HG03342 (cell line): ENCODE results near the gene SCD5.

Experiments used
- ATAC-seq: cut with Tn5 transposase; IDR thresholded peaks from one replicate; pipeline ENCODE4 v1.9.1; 2021; ENCODE audit warnings: mild to moderate bottlenecking, moderate library complexity; ENCODE audit not compliant: unreplicated experiment

SCD5 gene

DNA sequence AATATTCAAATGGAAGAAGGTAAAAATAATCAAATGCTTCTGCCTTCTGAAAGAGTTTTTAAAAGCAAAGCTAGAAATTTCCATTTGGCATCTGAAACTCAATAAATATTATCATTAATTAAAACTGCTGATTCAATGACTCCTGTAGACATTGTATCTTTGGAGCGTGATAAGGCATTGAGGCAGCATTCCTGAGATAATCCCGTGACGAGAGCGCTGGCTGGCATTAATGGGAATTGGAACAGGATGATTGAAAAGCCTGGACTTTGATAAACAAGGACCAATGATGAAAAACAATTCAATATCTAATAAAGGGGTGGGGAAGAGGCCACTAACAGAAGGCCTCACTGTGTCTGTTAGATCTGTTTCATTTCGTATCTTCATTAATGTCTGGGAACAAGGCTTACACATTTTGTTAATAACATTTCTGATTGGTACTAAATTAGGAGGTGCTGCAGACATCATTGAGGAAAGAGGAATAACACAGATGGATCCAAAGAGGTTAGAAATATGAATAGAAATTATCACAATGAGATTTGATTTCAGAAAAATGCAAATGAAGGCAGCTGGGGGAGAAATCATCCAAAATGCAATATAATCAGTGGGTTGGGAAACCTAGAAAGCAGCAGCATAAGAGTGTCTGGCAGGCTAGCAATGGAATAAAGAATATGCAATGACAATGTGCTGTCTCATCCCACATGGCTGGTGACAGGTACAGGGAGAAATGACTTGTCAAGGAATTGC is 102.3 kb downstream of the SCD5 start:
- no peak for ATAC-seq

DNA sequence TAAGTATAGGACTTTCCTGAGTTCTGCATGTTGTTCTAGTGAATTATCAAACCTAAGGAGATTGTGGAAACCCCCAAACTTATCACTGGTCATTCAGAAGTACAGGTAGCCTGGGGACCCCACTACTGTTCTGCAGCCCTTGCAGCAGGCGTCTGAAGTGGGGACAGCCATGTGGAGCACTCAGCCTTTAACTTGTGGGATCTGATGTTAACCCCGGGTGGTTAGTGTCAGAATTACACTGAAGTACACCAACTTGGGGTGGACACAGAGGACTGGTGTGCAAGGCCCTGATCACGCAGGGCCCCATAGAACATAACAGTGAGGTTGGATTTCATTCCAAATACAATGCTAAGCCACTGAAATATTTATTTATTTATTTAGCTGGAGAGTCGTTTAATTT is 103.7 kb downstream of the SCD5 start:
- ATAC-seq, result no peak

DNA sequence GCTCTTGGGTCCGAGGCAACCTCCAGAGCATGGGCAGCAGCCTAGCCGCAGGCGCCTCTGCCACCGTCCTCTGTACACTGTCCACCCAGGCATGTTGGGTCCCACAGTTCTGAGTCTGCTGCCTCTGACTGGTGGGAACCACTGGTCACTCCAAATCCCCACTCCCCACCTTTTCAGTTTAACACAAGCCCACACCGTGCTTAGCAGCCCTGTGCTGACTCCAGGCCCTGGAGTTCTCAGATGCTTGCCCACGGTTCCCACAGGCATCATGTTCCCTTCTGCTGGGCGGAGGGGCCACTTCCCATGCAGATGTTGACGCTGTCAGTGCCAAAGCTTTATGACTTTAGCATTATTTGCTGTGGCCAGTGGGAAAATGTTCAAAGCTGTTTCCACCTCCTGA is 104.5 kb downstream of the SCD5 start:
- ATAC-seq, result no peak

DNA sequence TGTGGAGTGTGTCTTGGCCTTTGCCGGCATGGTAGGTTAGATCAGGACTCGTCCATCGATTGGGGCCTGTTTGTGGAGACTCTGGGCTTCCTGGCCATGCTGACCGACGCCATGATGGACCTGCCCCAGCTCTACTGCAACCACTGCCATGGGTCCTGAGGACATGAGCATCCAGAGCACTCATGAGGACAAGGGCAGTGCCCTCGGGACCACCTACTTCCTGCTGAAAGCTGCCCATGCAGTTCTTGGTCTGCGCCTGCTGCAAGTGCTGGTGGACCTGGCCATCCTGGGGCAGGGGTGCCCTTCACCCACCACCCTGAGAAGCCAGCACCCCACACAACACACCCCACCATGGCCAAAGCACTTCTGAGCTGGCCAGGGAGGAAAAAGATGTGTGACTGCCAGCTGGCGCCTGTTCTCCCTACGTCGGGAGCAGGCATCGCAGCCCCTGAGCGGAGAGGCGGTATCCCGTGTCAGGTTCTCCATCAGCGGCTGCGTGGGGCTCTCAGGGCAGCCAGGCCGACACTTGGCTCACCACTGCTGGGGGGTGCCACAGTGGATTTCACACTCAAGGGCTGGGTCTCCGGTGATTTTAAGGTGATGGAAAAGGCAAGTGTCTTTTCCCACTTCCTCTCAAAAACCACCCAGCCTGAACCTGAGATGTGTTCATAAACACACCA is 106.4 kb downstream of the SCD5 start:
- no peak for ATAC-seq

DNA sequence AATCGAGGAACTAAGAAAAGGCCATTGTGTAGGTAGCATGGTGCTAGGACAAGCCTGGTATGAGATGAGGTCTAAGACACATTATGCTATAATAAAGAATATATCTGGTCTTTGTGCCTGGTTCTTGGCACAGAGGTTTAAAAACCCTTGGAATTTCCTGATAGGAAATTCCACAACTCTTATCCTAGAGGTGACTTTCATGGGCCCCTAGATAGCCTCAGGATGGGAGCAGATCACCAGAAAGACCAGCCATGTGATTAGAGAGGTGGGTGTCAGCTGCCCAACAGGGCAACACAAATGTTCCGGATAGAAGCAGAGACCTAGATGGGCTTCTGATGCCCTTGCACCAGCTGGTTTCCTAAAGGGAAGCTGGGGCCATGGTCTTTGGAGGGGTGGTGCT is 107.2 kb downstream of the SCD5 start:
- no peak for ATAC-seq

DNA sequence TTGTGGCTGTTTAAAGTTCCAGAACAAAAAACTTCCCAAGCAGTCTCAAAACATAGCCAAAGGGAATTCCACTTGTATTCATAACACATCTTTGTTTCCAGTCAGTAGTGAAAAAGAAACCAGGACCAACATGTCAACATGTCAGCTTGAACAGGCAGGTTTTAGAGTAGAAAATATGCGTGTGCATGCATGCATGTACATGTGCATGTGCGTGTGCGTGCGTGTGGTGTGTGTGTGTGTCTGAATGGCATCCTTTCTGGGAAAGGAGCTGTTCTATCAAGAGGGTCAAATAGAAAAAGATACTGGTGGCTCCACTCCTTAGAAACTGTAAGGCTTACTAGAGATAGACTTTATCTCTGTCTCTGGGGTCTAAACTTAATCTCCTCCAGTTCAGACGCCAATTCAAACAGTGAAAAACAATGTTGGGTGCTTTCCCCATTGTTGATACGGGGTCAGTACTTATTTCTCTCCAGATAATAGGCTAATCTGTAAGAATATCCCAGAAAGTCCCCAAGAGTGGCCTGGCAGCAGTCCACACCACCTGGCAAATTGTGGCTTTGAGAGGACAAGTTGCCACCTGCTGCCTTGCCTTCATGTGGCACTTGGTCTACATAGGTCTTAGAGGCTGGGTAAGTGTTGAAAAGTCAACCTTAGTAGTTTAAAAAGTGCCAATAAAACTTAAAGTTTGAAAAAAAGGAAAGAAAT is 110.4 kb downstream of the SCD5 start:
- no peak for ATAC-seq

DNA sequence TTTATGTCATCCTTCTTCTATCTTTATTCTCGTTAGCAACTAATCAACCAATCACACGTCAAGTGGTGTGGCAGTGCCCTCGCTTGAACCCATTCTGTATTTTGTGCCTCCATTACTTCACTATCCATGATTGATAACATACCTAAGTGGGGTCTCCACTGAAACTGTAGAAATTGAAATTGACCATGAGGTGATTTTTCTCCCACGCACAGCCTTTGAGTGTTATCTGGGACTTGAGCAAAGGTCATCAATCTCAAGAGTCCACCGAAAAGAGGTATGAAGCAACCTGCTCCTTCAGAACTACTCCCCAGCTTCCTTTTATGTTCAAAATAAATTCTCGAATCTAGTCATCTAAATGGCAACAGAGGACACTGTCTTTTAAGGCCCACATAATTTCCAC is 111.1 kb downstream of the SCD5 start:
- ATAC-seq, result no peak

DNA sequence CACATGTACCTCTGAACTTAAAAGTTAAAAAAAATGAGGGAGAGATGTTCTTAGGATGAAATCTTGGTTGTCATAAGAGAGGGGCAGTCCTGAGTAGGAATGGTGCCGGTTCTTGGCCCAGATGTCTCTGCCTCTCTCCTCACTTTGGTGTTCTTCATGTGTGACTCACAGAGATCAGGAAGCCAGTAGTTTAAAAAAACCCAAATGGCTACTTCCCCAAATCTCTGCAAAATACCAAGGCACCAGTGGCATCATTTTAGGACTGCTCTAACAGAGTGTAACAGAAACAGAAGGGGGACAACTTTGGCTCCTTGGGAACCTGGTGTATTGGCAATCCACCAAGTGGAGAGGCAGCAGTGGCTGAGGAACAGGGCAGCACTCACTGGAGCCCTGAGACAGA is 116.8 kb downstream of the SCD5 start:
- ATAC-seq, result no peak

DNA sequence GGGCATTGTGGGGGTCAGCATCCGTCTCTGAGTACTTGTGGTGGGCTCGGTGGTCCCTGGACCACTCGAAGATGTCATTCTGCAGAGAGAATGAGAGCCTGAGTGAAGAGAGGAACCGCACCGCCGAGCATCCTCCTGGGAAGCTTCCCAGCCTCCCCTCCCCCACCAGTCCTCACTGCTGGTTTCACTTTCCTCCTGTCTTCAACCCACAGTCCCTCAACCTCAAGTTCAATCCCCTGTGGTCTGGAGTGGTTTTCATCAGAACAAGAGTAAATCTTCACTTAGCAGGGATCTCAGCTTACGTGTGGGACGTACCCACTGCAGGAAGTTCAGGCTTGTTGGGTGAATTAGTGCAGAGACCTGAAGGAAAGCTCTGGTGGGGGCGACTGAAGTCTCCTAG is 117.8 kb downstream of the SCD5 start:
- no peak for ATAC-seq

DNA sequence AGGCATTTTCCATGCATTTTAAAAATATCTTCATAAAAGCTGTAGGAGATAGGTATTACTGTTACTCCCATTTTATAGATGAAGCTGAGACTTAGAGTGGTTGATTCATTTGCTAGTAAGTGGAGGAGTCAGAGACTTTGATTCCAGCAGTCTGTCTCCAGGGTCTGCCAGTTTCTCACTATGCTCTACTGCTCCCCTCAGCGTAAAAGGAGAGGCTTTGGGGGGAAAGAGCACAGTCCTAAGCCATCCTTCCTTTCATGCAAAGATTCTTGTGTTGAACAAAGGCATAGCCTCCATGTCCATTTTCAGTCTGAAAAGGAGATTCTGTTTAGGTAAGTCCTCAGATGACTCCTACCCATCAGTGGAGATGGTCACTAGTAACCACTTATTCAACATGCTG is 119.1 kb downstream of the SCD5 start:
- no peak for ATAC-seq

DNA sequence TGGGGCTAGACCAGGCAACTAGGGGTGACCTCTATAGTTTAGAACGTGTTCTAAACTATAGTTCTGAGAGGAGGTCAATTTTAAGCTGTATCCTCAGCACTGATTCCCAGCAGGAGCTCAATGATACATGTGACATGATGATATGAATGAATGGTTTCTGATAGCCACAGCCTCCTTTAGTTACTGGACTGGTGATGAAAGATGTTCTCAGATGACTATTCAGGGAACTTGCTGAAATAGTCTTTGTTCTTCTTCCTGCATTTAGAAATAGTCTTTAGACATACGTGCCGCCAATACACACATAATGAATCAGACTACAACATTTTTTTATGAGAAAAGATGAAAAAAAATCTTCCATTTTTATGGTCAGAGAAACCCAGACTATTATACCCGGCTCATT is 120.5 kb downstream of the SCD5 start:
- ATAC-seq, result no peak

DNA sequence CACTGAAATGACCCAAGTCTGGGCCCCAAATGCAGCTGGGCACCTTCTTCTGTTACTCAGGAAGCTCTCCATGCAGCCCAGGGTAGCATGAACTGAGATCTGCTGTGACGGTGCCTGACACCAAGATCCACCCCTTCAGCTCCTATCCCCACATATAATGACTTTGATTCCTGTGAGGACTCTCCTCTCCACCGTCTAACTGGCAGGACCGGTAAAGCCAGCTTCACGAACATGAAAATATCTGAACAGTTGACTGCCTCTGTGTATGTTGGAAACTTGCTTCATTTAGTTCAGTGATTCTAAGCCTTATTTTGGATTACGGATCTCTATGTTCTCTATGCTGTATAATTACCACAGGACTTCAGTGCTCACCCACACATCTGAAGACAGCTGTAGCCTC is 121.3 kb downstream of the SCD5 start:
- no peak for ATAC-seq

DNA sequence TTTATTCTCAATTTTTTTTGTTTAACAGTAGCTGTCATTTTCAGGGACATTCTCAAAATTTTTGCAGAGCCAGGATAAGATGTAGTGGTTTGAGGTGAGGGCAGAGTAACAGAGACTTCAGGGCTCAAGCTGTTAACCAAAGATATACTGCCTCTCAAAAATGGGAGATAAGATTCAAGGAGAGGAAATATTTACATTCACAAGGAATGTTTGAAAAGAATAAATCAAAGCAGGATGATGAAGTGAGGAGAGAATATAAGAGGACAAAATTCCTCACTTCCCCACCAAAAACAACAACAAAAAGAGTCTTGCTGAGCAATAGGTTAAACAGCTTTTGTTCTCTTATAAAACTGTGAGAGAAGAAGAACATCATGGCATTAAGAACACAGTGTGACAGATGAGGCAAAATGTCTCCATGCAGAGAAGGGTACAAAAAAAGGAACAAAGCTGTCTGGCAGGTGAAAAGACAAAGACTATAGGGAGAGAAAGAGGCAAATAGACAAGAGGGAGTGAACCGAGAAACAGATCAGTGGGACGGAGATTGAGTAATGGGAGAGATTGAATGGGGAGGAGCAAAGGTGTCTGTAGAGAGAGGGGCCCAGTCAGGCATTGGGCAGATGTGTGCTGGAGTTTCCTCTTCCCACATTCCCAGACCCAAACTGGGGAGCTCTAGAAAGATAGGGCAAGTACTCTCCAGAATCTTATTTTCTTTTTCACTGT is 130.7 kb downstream of the SCD5 start:
- no peak for ATAC-seq

DNA sequence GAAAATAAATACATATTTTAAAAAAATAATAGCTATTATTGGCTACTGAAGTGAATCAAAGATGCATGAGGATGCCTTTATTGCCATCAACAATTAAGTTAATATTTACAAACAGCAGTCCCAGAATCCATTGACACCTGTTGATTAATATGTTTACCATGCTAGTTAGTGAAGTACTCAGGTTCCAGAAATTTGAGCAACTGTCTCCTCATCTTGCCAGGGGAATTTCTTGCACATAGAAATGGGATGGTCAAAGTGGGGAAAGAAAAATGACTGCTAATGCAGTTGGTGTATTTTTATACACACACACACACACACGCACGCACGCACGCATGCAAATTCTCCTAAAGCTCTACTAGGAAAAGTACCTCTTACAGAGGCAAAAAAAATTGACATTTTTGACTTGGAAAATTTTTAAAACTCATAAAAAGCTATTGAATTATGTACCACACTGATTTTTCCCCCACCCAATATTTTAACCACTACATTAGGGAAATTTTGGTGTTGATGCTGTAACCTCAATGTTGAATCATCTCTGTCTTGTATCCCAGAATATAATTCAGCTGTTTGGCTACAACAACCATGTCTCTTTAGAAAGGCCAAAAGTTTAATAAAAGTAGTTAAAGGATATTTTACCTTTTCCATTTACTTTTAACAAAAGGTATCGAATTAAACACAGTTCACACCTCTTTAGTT is 131.5 kb downstream of the SCD5 start:
- no peak for ATAC-seq

DNA sequence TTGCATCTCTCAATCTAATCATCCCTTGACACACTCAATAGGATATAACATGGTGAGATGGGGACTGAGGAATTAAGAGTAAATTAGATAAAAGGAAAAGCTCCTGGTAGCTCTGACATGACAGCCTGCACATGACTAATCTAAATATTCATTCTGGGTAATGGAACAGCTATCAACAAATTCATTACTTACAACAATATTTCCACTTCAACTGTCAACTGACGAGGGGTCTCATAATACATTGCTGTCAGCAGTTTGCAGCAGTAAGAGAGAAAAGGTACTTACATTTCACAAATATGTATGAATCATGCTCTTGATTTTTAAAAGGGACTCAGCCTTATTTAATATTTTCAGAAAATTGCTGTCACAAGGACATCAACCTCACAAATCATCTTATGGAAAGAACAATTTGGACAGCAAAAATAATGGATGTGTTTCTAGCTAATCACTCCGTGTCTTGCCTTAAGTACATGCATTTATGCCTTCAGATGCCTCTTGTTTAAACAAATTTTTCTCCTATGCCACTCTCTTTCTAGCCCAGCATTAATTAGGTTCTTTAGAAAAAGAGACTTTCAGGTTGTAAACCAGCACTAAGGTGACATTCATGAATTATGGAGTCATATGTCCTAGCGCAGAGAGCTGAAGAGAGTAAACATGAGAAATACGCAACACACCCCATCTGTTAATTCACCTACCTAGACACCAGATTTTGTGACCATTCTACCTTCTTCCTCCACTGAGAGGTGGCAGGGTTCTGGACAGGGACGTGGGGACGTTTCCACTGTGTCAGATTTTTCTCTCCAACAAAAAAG is 137.2 kb downstream of the SCD5 start:
- ATAC-seq, result no peak

DNA sequence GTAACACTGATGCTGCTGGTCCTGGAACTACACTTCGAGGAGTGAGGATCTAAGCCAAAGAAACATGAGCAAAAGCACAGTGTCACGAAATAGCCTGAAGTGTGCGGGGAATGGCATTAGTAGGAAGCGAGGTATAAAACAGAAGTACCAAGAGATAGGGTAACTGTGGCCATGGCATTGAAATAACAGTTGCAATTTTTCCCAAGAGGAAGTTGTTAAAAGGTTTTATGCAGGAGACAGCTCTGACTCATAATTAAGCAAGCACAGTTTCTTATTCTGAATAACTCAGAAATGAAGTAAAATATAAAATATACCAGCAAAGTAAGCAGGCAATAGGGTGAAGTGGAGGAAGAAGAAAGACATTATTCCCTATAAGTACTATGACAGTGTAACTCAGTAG is 146.5 kb downstream of the SCD5 start:
- no peak for ATAC-seq

DNA sequence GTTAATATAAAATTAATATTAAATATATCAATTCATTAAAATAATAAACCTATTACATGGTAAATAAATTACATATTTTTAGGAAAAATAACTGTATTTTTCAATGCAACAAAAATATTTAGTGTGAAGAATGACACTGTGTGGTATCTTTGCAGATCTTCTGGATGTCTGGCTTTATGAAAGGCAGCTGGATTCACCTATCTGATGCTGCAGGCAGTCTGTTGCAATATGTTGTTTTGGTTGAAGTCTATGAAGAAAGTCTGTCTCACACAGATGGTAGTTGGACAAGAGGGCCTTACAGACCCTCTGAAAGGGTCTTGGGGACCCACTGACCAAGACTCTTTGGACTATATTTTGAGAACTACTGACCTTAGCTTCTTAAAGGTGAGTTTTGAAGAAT is 147.7 kb downstream of the SCD5 start:
- no peak for ATAC-seq

DNA sequence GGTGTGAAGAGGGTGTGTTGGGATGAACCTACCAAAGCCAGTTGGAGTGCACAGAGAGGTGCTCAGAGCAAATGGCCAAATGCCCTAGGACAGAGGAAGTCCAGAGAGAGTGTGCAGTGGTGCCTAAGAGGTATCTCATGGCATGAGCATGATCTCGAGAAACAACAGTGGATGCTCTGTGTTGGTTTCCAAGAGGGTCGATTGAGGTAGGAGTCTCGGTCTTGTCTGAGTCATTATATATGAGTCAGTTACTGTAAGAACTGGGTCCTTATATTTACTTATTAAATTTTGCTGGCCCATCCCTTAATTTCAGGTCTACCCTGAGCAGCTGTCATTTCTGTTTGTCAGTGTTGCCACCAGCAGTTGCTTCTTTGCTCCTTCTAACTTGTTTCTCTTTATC is 150.2 kb downstream of the SCD5 start:
- no peak for ATAC-seq

DNA sequence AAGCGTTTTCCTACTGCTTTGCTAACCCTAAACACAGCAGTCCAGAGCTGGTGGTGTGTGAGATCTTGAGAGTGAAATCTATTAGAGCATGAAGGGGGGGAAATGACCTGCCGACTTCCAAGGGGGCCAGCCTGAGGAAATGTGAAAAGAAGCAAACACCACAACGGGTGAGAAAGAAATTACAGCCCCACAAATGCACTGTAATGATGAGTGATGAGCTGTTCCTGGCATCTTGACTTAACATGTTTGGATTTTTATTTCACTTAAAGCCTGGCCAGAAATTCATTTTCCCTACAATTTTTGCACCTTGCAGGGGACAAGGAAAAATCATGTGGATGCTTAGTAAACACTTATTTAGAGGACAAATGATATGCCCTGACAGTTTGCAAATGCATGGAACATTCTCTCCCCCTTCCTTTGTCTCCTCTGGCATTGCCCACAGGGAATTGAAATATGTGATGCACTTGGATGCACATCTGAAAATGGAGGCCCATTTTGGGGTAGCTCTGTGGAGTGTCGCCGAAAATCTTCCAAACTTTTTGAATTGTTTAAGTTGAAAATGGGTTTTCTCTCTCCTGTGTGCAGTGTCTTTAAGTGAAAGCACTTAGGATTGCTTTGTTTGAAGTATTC is 152.5 kb downstream of the SCD5 start:
- ATAC-seq, result no peak

DNA sequence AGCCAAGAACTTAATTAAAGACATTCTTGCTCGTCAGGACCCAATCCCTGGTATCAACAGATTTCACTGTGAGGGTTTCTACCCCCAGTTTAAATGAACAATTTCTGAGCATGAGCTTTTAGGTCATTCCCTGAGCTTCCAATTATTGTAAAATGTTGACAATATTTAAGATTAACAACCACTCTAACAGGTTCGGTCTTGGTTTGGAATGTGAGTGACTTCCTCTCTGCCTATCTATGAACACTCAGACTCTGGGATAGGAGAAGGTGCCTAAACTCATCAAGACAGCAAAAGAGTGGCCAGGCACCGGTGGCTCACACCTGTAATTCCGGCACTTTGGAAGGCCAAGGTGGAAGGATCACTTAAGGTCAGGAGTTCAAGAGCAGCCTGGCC is 153.9 kb downstream of the SCD5 start:
- ATAC-seq, result no peak
